Measurements from ENCODE around the gene PCSK6.

- no peak for TF ChIP-seq CTCF (conservative IDR thresholded peaks at IDR 0.05; ENCODE audit: low read length)
- no peak for TF ChIP-seq EZH2phosphoT487 (IDR thresholded peaks at IDR 0.05; ENCODE audit: borderline replicate concordance, low read depth, low read length)
Observed at GRCh38 chr15:101509279-101509678, 19.8 kb upstream of the PCSK6 start.
